ENCODE measurements around the gene CDH13. TPM values are rescaled to one million over a fixed set of nuclear protein-coding genes. Genes with fewer than 3 reads are reported as not detected.
A peak's percentile ranks its signal among the peaks of the same experiment; 100 is the strongest.

CDH13 gene
- total and polyA plus RNA-seq, 10 of the 15 experiments (the other 5 are each of a cell fraction or from before 2014, with no cell fraction given) = under 0.01 to 0.05 TPM; not detected in 8

- Histone ChIP-seq H3K4me2 (ENCODE audit: control insufficient read depth, insufficient read depth) (no peak overlapping the region), H3K27ac (ENCODE audit: control insufficient read depth, insufficient read depth) (no peak overlapping the region), H3K36me3 (ENCODE audit: control insufficient read depth in 2 of 2, insufficient read depth in 2 of 2, low read length in 1 of 2) (no peaks in the 10 kb centered on the region), H3K79me2 (ENCODE audit: control insufficient read depth, insufficient read depth, low read length) (no peaks in the 10 kb centered on the region), H3K4me3 (no peak overlapping the region), H4K20me1 (ENCODE audit: control insufficient read depth, insufficient read depth) (no peaks in the 10 kb centered on the region), H2AFZ (ENCODE audit: control insufficient read depth, low read depth, low read length) (no peak overlapping the region), H3K9ac (ENCODE audit: control insufficient read depth, insufficient read depth, low read length) (no peak overlapping the region), H3K27me3 (replicated peaks in 1 of 2; ENCODE audit: control insufficient read depth in 2 of 2, insufficient read depth in 2 of 2, low read length in 1 of 2) (no peaks in the 10 kb centered on the region), H3K9me3 (replicated peaks; ENCODE audit: control insufficient read depth, insufficient read depth, low read length) (no peaks in the 10 kb centered on the region), H3K4me1 (ENCODE audit: control insufficient read depth, insufficient read depth, low read length) (no peaks in the 10 kb centered on the region)
- CTCF ChIA-PET = interaction anchor here (1.4 kb wide), 1 partner anchor 10 kb away, joined by 3 read pairs; no protein-coding TSS in a partner anchor
- SMC1A ChIA-PET (ENCODE audit: uncharacterized antibody, unreplicated experiment) = no interaction called here
- DNase-seq (ENCODE audit: low read depth, low spot score) = no peak
- in situ Hi-C loops (cut with MboI) (no loop called here), intact Hi-C loops (cut with micrococcal nuclease; ENCODE audit: unreplicated experiment) (no loop called here)
- peak; percentile 80 for ATAC-seq
- TF ChIP-seq, protein P1, sequence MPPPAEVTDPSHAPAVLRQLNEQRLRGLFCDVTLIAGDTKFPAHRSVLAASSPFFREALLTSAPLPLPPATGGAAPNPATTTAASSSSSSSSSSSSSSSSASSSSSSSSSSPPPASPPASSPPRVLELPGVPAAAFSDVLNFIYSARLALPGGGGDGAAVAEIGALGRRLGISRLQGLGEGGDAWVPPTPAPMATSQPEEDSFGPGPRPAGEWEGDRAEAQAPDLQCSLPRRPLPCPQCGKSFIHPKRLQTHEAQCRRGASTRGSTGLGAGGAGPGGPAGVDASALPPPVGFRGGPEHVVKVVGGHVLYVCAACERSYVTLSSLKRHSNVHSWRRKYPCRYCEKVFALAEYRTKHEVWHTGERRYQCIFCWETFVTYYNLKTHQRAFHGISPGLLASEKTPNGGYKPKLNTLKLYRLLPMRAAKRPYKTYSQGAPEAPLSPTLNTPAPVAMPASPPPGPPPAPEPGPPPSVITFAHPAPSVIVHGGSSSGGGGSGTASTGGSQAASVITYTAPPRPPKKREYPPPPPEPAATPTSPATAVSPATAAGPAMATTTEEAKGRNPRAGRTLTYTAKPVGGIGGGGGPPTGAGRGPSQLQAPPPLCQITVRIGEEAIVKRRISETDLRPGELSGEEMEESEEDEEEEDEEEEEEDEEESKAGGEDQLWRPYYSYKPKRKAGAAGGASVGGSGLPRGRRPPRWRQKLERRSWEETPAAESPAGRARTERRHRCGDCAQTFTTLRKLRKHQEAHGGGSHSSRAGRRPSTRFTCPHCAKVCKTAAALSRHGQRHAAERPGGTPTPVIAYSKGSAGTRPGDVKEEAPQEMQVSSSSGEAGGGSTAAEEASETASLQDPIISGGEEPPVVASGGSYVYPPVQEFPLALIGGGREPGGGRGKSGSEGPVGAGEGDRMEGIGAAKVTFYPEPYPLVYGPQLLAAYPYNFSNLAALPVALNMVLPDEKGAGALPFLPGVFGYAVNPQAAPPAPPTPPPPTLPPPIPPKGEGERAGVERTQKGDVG (CRISPR knock-in tag; IDR thresholded peaks at IDR 0.05) = no peak
- TF ChIP-seq SPI1 (IDR thresholded peaks at IDR 0.05; ENCODE audit: borderline replicate concordance, insufficient read depth, low read depth, low read length) = peak; percentile 60
- no peak for TF ChIP-seq PML (IDR thresholded peaks at IDR 0.05; ENCODE audit: low read length)
- 0 out of 4 replicates have a peak, but pooled peaks have one; percentile 4 to 8 for TF ChIP-seq BHLHE40 (IDR thresholded peaks at IDR 0.05; ENCODE audit: borderline replicate concordance in 1 of 2, low read depth in 2 of 2, low read length in 1 of 2)
- TF ChIP-seq CEBPB (IDR thresholded peaks at IDR 0.05; ENCODE audit: borderline replicate concordance in 1 of 2, low read depth in 2 of 2, low read length in 2 of 2) = no peak
- BruUV-seq (replicated peaks) = no TSS peak
- FAIRE-seq = no peak
- POLR2A ChIA-PET = no interaction called here
- 0% methylated on average over 5 of the region's 5 CpGs for WGBS (ENCODE audit: insufficient coverage, insufficient replicate concordance, low lambda C conversion rate, missing lambda C conversion rate)
- RAD21 ChIA-PET (ENCODE audit: unreplicated experiment) = no interaction called here
Observed at GRCh38 chr16:82882982-82883835, 256.4 kb downstream of the CDH13 start.
